ENCODE measurements around the gene C9orf43. TPM values are rescaled to one million over a fixed set of nuclear protein-coding genes. Genes with fewer than 3 reads are reported as not detected.

The C9orf43 gene
- total RNA-seq, 4 donors from 2014 or later, result 0.57 to 2.2 (median 2.1) TPM

GRCh38 chr9:113409883-113410206, 702 bp upstream of the C9orf43 start:
- peaks cover 17% of the 10 kb centered on the region for H3K36me3 ChIP-seq
- WGBS, result 0% methylated on average over 11 of the region's 20 CpGs
- H3K27me3 ChIP-seq, result no peaks in the 10 kb centered on the region
- TF ChIP-seq POLR2A (IDR thresholded peaks at IDR 0.05), result no peak
- no peak for TF ChIP-seq EP300 (IDR thresholded peaks at IDR 0.05)
- no peak for TF ChIP-seq POLR2AphosphoS5 (IDR thresholded peaks at IDR 0.05)
- TF ChIP-seq, protein P1, sequence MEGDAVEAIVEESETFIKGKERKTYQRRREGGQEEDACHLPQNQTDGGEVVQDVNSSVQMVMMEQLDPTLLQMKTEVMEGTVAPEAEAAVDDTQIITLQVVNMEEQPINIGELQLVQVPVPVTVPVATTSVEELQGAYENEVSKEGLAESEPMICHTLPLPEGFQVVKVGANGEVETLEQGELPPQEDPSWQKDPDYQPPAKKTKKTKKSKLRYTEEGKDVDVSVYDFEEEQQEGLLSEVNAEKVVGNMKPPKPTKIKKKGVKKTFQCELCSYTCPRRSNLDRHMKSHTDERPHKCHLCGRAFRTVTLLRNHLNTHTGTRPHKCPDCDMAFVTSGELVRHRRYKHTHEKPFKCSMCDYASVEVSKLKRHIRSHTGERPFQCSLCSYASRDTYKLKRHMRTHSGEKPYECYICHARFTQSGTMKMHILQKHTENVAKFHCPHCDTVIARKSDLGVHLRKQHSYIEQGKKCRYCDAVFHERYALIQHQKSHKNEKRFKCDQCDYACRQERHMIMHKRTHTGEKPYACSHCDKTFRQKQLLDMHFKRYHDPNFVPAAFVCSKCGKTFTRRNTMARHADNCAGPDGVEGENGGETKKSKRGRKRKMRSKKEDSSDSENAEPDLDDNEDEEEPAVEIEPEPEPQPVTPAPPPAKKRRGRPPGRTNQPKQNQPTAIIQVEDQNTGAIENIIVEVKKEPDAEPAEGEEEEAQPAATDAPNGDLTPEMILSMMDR (IDR thresholded peaks at IDR 0.05), result no peak
- peak overlapping the region; percentile 73 for H3K4me3 ChIP-seq
- H3K4me1 ChIP-seq, result peaks cover 29% of the 10 kb centered on the region
- H3K27ac ChIP-seq, result peak overlapping the region; percentile 95
- no peaks in the 10 kb centered on the region for H3K9me3 ChIP-seq
- DNase-seq (ENCODE audit: low spot score in 2 of 2), result no peak

GRCh38 chr9:113416149-113416721, 5.7 kb downstream of the C9orf43 start:
- H3K27me3 ChIP-seq, result no peaks in the 10 kb centered on the region
- TF ChIP-seq, protein P1 (IDR thresholded peaks at IDR 0.05), result no peak
- WGBS, result 61% methylated on average over 3 of the region's 3 CpGs
- no peaks in the 10 kb centered on the region for H3K9me3 ChIP-seq
- H3K4me3 ChIP-seq, result no peak overlapping the region
- peaks cover 6% of the 10 kb centered on the region for H3K4me1 ChIP-seq
- H3K27ac ChIP-seq, result no peak overlapping the region
- H3K36me3 ChIP-seq, result no peaks in the 10 kb centered on the region
- DNase-seq (ENCODE audit: low spot score in 2 of 2), result peak in 1 of 2 donors; percentile 16

- Histone ChIP-seq H3K4me3 (no peak overlapping the region), H3K9me3 (no peaks in the 10 kb centered on the region), H3K27ac (no peak overlapping the region), H3K4me1 (no peaks in the 10 kb centered on the region), H3K36me3 (no peaks in the 10 kb centered on the region), H3K27me3 (no peaks in the 10 kb centered on the region)
- WGBS, result 84% methylated on average over 4 of the region's 4 CpGs
- DNase-seq (ENCODE audit: low spot score in 2 of 2), result peak in 1 of 2 donors; percentile 18
- TF ChIP-seq POLR2A (IDR thresholded peaks at IDR 0.05) (no peak), POLR2AphosphoS5 (IDR thresholded peaks at IDR 0.05) (no peak), EP300 (IDR thresholded peaks at IDR 0.05) (no peak)
- TF ChIP-seq, protein P1 (IDR thresholded peaks at IDR 0.05), result no peak
Observed at GRCh38 chr9:113417370-113417769, 6.8 kb downstream of the C9orf43 start.

GRCh38 chr9:113421726-113422125, 11.2 kb downstream of the C9orf43 start:
- Histone ChIP-seq H3K4me1 (no peaks in the 10 kb centered on the region), H3K36me3 (no peaks in the 10 kb centered on the region), H3K27me3 (no peaks in the 10 kb centered on the region), H3K9me3 (no peaks in the 10 kb centered on the region), H3K27ac (no peak overlapping the region), H3K4me3 (no peak overlapping the region)
- TF ChIP-seq EP300 (IDR thresholded peaks at IDR 0.05) (no peak), POLR2A (IDR thresholded peaks at IDR 0.05) (no peak), POLR2AphosphoS5 (IDR thresholded peaks at IDR 0.05) (no peak)
- TF ChIP-seq, protein P1 (IDR thresholded peaks at IDR 0.05), result no peak
- 79% methylated on average over 3 of the region's 3 CpGs for WGBS
- DNase-seq (ENCODE audit: low spot score in 2 of 2), result no peak

GRCh38 chr9:113425072-113425471, 14.5 kb downstream of the C9orf43 start:
- H3K27ac ChIP-seq, result no peak overlapping the region
- TF ChIP-seq, protein P1 (IDR thresholded peaks at IDR 0.05), result no peak
- TF ChIP-seq POLR2AphosphoS5 (IDR thresholded peaks at IDR 0.05) (no peak), POLR2A (IDR thresholded peaks at IDR 0.05) (no peak), EP300 (IDR thresholded peaks at IDR 0.05) (no peak)
- 50% methylated on average over 2 of the region's 2 CpGs for WGBS

More at GRCh38 chr9:113425072-113425471, 14.5 kb downstream of the C9orf43 start:
- peak in 1 of 2 donors; percentile 9 for DNase-seq (ENCODE audit: low spot score in 2 of 2)
- Histone ChIP-seq H3K27me3 (no peaks in the 10 kb centered on the region), H3K36me3 (no peaks in the 10 kb centered on the region), H3K9me3 (no peaks in the 10 kb centered on the region), H3K4me3 (no peak overlapping the region), H3K4me1 (no peaks in the 10 kb centered on the region)

All from suprapubic skin (tissue), 4 donors.